NCI-H2227 (cell line): ENCODE data around the gene AIFM3.

Experiments used
- DNase-seq: peaks from one replicate; lab custom pipeline; 2025; ENCODE audit not compliant: unreplicated experiment; lab: John Stamatoyannopoulos, UW

The AIFM3 gene

DNA sequence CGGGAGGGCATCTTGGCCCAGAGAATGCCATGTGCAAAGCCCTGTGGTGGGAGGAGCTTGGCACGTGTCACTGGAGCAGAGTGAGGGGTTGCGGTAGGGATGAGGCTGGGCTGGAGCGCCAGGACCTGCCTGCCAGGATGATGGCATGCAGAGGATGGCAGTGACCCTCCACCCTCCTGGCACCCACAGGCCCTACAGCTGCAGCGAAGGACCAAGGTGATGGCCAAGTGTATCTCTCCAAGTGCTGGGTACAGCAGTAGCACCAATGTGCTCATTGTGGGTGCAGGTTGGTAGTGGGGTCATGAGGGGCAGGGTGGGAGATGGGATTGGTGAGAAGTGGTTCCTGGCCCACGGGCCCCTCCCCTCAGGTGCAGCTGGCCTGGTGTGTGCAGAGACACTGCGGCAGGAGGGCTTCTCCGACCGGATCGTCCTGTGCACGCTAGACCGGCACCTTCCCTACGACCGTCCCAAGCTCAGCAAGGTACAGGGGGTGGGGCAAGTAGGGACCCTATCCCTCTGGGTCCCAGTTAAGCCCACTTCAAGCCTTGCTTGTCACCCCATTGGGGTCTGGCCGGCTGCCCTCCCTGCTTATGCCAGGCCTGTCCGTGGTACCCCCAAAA, 7.4 kb downstream of the AIFM3 start:
- DNase-seq: no peak

DNA sequence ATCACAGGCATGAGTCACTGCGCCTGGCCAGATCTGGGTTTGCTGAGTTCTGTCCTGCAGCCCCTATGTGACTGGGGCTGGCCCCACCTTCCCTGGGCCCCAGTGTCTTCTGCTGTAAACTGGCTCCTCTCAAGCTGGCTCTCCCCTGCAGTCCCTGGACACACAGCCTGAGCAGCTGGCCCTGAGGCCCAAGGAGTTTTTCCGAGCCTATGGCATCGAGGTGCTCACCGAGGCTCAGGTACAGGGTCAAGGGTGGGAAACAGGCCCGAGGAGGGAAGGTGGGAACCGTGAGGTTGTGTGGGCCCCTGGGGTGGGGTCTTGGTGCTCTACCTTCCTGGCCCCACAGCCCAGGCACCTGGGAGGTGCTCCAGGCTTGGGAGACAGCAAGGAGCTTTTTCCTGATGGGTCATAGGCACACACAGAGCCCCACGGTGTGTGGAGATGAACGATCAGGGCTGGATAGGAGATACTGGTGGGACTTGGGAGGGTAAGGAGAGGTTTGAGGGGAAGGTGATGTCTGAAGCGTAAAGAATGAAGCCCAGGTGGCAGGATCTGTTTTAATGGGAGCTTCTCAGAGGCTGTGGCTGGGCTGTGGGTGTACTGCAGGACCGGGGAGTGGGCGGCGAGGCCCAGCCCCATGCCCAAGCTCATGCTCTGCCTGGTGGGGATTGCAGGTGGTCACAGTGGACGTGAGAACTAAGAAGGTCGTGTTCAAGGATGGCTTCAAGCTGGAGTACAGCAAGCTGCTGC, 8.7 kb downstream of the AIFM3 start:
- no peak for DNase-seq

DNA sequence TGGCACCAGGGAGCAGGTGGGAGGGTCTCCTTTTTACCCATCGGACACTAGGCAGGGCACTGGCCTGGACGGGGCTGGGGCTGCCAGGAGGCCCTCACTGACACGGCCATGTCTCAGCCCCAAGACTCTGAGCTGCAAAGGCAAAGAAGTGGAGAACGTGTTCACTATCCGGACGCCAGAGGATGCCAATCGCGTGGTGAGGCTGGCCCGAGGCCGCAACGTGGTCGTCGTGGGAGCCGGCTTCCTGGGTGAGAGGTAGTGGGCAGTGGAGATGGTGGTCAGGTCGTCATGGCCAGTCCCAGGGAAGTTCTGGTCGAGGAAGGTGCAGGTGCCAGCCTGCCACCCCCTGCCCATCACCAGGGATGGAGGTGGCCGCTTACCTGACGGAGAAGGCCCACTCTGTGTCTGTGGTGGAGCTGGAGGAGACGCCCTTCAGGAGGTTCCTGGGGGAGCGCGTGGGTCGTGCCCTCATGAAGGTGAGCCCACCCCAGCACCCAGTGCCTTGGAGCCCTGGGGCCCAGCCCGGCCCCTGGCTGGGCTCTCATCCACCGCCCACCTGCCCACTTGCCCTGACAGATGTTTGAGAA, 9.3 kb downstream of the AIFM3 start:
- no peak for DNase-seq

DNA sequence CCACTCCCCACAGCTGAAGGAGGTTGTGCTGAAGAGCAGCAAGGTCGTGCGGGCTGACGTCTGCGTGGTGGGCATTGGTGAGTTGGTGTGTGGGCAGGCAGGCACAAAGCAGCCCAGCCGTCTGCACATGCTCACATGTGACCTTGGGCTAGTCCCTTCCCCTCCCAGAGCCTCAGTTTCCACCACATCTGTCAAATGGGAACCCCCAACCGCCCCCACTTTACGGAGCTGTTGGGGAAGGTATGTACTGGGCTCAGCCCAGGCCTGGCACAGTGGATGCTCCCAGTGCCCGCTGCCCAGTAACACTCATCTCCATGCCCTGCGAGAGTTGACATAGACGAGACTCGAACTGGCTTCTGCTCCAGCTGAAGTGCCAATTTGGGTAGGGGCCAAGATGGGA, 10.0 kb downstream of the AIFM3 start:
- DNase-seq: no peak

DNA sequence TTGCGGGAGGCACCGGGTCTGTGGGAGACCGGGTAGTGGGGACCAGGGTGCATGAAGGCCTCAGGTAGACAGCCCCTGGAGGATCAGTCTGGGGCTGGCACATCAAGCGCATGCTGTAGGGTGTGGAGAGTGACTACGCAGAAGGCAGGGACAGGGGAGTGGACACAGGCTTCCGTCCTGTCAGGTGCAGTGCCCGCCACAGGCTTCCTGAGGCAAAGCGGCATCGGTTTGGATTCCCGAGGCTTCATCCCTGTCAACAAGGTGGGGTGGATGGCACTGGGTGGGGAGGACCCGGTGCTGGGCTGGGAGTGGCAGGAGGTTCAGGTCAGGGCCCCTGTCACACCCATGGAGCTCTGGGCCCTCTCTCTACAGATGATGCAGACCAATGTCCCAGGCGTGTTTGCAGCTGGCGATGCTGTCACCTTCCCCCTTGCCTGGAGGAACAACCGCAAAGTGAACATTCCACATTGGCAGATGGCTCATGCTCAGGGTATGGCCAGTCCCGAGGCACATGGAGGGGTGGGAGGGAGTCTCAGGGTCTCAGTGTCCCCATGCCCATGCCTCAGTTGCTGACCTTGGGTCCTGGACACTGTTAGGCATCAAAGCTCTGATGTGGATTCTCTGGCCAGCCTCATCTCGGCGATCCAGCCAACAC, 10.6 kb downstream of the AIFM3 start:
- DNase-seq: no peak

DNA sequence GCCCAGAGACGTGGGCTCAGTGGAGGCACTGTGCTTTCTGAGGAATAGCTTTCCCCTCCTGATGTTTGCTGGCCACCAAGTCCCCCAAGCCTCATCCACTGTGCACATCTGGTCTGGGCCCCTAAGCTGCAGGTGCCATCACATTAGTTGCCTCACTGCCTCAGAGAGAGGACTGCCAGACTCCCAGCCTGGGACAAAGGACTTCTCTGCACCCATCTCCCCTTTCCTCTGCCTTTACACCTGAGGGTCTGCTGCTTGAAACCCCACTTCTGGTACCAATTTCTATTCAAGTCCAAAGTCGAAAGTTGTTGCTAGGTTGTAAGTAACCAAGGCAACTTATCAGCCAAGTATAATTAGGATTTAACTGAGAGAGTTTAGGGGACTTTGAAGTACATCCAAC, 11.4 kb downstream of the AIFM3 start:
- no peak for DNase-seq

DNA sequence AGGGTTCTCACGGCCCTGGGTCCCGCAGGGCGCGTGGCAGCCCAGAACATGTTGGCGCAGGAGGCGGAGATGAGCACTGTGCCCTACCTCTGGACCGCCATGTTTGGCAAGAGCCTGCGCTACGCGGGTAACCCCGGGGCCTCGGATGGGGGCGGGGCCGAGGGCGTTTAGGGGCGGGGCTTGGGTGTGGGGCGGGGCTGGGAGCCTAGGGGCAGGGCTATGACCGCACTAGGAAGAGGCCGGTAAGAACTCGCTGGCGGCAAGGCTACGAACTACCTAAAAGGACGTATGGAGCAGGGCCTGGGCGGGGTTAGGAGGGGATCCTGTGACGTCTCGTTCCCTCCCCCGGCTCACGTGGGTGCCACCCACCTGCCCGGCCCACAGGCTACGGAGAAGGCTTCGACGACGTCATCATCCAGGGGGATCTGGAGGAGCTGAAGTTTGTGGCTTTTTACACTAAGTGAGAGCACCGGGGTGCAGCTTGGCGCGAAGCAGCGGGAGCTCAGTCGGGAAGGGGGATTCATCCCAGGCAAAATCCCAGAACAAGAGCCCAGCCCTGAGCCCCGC, 12.3 kb downstream of the AIFM3 start:
- no peak for DNase-seq

DNA sequence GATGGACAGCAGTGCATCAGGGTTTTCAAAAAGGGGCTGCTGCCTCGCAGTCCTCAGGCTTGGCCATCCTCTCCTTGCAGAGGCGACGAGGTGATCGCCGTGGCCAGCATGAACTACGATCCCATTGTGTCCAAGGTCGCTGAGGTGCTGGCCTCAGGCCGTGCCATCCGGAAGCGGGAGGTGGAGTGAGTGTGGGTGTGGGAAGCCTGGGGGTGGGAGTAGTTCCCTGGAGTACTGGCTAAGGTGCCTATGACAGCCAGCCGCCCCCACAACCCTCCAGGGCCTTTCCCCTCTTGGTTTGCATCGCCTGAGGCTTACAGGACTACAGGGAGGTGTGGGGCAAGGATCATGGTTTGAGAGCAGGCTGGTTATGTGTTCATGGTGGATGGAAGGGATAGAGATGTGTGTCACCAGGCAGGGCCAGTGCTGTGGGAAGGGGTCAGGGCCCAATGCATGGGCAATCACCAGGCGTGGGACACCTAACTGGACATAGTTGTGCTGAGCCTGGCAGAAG, 12.9 kb downstream of the AIFM3 start:
- DNase-seq: no peak

DNA sequence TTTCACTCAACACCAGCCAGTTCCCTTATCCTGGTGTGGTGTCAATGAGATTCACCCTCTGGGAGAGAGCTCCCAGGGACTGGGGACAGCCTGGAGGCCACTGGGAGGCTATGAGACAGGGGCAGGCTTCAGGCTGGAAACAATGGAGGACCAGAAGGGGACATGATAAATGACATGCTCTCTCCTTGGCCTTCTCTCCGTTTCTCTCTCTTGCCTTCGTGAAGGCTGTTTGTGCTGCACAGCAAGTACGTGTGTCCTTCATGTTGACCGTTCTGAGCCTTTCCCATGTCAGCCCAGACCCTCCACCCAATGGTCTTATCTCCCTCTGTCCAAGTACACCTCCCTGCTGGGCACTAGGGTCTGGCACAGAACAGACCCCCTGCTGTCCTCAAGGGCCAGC, 13.5 kb downstream of the AIFM3 start:
- DNase-seq: no peak

DNA sequence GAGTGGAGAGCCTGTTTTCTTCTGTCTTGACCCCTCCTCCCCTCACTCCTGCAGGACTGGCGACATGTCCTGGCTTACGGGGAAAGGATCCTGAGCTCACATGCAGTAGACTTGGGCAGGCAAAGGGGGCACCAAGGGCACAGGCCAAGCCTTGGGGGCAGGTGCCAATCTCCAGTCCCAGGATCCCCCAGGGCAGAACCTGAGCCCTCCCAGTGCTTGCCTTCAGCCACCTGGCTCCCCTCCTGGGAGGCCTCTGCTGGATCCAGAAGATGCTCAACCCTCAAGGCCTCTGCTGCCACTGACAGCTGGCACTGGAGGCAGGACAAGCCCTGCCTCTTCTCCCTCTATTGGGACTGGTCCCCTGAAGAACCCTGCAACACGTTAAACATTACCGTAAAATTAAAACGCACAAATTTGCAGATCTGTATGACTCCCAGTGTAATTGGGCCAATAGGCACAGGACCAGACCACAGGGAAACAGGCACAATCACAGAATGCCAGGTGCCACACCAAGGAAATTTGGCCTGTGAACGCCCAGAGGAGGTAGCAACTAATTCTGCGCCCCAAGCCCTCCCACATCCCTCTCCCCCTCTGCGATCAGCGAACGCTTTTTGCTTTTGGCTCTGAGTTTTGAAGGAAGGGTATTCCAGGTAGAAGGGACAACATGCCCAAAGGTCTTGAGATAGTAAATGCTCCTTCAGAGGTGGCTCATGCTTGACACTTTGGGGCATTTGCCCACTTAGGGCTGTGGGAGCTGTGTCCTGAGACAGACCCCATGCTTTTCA, 14.1 kb downstream of the AIFM3 start:
- no peak for DNase-seq

DNA sequence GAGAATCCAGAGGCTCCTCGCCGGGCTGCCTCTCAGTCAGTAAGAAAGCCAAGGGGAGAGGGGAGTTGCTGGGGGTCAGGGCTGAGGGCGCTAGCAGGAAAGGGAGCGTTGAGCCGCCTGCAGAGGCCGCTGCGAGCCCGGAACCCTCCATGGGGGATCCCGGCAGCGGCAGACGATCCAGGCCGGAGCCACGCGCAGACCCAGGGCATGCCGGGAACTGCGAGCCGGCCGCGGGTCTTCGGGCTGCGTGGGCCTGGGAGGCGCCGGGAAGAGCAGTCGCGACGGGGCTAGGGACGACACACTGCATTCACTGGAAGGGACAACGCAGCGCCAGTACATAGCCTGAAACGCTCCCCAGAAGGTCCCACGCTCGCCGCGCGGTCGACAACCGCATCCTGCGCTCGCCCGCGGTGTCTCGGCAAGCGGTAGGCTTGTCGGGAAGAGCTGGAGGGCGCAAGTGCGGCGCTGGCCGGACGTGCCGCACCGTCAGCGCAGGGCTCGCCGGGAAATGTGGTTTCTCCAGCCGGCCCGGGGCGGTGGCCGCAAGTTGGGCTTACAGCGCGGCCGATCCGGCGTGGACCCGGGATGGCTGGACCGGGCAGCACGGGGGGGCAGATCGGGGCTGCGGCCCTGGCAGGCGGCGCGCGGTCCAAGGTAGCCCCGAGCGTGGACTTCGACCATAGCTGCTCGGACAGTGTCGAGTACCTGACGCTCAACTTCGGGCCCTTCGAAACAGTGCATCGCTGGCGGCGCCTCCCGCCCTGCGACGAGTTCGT, 14.9 kb downstream of the AIFM3 start, which contains the start of gene LZTR1:
LZTR1 (plus strand) TSS at position 511 of the 776 bp plus-strand sequence; CDS start at position 586, 75 bp downstream.
- DNase-seq: peak; percentile 87

DNA sequence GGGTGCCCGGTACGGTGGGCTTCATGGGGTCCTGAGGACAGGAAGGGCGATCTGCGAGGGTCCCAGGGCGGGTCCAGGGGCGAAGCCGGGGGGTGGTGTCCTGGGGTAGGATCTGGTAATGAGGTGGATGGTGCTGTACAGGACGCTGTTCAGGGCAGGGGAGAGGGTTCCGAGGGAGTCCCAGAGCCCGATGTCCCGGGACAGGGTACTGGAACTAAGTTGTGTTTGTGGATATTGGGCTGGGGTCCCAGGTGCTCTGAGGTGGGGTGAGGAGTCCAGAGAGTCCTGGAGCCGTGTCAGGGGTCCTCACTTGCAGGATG, 15.5 kb downstream of the AIFM3 start:
- DNase-seq: no peak

DNA sequence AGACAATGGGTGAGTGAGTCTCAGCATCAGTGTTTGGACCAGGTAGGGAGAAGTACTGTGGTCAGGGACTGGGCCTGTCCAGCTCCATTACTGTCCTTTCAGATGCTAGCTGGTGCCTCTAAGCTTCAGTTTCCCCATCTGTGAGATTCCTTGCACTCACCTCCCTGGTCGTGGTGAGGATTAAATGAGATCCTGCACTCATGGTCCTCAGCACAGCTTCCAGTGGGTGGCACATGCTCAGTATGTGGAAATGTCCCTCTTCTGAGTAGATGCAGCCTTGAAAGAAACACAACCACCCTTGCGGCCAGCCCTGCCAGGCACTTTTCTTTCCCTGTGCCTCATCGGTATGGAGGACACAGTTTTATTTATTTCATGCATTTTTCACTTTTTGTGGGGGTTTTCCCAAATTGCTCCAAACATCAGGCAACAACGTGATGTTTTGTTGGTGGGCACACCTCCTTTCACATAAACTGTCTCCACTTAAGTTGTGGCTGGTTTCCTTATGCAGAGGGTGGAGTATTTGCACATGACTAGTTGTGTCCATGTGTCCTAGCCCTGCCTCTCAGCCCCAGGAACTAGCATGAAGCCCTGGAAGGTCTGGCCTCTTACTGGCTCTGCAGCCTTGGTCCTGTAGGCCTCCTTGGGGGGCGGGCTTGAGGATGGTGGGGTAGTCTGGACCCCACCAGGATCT, 16.2 kb downstream of the AIFM3 start:
- DNase-seq: no peak

DNA sequence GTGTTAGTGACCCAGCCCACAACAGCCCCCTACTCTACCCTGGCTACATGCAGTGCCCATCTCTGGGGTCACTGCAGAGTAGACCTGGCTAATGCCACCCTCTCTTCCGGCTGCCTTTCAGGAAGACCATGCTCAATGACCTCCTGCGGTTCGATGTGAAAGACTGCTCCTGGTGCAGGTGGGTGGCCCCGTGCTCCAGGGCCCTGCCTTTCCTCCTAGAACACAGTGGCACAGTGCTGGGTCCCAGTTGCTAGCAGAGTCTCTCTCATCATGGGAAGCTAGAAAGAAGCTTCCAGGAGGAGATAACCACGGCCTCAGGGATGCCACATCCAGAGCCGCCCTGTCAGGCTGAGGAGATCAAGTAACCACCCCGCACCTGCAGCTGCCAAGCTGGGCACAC, 18.7 kb downstream of the AIFM3 start:
- no peak for DNase-seq

DNA sequence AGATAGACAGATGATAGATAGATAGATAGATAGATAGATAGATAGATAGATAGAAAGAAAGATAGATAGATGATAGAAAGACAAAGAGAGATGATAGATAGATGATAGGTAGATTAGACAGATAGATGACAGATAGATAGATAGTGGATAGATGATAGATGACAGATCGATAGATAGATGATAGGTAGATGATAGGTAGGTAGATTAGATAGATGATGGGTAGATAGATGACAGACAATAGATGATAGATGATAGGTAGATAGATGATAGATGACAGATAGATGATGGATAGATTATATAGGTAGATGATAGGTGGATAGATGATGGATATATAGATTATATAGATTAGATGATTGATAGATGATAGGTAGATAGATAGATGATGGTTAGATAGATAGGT, 19.3 kb downstream of the AIFM3 start:
- DNase-seq: no peak

DNA sequence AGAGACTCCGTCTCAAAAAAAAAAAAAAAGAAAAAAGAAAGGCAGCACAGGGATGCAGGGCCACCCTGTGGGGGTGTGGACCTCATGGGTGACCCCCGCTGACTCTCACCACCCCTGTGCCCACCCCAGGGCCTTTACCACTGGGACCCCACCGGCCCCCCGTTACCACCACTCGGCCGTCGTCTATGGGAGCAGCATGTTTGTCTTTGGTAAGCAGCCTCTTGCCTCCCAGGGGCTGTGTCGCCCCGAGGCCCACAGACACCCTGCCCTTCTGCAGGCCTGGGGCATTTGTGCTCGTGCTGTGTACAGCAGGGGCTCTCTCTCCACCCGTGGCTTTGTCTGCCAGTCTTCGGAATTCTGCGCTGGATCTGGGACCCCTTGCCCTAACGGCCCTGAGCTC, 20.3 kb downstream of the AIFM3 start:
- no peak for DNase-seq

DNA sequence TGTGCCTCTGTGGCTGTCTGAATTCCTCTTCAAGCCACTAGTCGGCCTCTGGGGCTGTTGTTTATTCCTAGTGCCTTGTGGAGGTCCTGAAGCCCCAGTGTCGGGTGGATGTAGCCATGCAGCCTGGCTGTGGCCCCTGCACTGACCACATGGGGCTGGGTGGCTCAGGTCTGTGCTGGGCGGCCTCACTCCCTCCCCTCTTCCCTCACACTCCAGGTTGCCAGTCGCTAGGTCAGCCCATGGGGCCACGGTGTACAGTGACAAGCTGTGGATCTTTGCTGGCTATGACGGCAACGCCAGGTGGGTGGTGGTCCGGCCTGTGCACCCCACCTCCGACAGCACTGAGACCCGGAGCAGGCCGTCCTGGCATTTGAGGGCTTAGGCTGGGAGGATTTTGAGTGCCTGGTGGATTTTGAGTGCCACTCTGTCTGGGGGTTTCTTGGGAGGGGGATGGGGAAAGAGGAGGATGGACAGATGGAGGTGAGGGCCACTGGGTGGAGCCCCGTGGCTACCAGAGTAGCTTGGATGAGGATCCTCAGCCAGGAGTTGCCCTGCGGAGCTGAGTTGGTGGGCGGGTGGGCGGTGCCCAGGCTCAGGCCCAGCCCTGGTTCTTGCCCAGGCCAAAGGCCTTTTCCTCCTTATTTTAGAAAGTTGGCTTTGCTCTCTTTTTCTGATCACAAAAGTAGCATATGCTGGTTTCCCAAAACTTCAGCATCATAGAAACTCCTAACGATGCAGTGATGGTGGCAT, 21.7 kb downstream of the AIFM3 start:
- no peak for DNase-seq

DNA sequence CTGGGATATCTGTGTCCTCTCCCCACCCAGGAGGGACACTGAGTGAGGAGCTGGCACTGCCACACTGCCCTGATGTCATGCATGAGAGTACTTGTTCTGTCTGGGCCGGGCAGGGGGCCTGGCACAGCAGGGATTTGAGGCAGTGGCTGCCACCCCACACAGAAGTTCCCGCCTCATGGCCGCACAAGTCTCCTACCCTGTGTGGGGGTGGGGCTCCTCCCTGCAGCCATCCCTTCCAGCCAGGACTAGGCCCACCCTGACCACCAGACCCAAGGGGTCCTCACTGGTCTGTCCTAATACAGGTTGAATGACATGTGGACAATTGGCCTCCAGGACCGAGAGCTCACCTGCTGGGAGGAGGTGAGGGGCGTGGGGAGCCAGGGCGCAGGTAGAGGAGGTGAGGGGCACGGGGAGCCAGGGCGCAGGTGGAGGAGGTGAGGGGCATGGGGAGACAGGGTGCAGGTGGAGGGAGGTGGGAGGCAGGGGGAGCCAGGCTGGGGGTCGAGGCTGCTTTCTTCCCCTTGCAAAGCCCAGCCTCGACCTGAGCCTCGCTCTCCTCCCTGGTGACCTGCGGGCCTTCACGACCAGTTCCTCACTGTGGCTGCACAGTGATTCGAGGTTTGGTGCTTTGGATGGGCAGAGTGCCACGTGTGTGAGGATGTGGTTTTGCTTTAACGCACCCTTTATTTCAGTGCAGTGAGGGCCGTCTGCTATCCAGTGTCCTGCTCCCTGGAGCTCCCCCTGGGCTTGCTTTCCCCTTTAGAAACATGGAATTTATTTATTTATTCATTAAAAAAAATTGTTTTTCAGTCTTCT, 22.5 kb downstream of the AIFM3 start:
- DNase-seq: no peak
